PC-9 (cell line): ENCODE results near the gene CHRNA5.
"Not testable (repeated sequence)": the region's sequence is repeated elsewhere in the genome, so short reads cannot be mapped to it uniquely, and the experiment has no call there.

Experiments
- EZH2 ChIP-seq: fragments of 200-600 bp; sonication (generic); IDR thresholded peaks from 2 replicates; pipeline ENCODE4 v1.8.0; 2017; ENCODE audit warnings: antibody characterized with exemption, low read depth
- TF ChIP-seq, protein P1 (sequence below): fragments of 200-600 bp; sonication (generic); conservative IDR thresholded peaks from 2 replicates; pipeline ENCODE4 v1.6.1; 2017; ENCODE audit warnings: mixed run types, antibody characterized with exemption, mild to moderate bottlenecking, moderate library complexity

DNA sequence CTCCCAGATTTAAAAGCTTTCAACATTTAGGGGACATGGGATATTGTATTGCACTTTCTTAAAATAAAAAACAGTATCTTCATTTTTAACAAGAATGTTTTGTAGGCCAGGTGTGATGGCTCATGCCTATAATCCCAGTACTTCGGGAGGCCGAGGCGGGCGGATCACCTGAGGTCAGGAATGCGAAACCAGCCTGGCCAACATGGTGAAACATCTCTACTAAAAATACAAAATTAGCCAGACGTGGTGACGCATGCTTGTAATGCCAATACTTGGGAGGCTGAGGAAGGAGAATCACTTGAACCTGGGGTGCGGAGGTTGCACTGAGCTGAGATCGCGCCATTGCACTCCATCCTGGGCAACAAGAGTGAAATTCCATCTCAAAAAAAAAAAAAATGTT, 5.1 kb upstream of the CHRNA5 start:
- not testable (repeated sequence) for TF ChIP-seq EZH2
- TF ChIP-seq, protein P1, sequence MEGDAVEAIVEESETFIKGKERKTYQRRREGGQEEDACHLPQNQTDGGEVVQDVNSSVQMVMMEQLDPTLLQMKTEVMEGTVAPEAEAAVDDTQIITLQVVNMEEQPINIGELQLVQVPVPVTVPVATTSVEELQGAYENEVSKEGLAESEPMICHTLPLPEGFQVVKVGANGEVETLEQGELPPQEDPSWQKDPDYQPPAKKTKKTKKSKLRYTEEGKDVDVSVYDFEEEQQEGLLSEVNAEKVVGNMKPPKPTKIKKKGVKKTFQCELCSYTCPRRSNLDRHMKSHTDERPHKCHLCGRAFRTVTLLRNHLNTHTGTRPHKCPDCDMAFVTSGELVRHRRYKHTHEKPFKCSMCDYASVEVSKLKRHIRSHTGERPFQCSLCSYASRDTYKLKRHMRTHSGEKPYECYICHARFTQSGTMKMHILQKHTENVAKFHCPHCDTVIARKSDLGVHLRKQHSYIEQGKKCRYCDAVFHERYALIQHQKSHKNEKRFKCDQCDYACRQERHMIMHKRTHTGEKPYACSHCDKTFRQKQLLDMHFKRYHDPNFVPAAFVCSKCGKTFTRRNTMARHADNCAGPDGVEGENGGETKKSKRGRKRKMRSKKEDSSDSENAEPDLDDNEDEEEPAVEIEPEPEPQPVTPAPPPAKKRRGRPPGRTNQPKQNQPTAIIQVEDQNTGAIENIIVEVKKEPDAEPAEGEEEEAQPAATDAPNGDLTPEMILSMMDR = not testable (repeated sequence)
